Measurements from ENCODE around the gene ZNRF1. TPM values are rescaled to one million over a fixed set of nuclear protein-coding genes. Genes with fewer than 3 reads are reported as not detected.

ZNRF1 gene
- total RNA-seq (1 to 10 TPM; 5.5 to 7.8 (median 7.5) TPM), total RNA-seq (4.3 to 21.4 (median 9.6) reads per million in 29 experiments)
- total RNA-seq (2013) = 3.2 TPM

DNA sequence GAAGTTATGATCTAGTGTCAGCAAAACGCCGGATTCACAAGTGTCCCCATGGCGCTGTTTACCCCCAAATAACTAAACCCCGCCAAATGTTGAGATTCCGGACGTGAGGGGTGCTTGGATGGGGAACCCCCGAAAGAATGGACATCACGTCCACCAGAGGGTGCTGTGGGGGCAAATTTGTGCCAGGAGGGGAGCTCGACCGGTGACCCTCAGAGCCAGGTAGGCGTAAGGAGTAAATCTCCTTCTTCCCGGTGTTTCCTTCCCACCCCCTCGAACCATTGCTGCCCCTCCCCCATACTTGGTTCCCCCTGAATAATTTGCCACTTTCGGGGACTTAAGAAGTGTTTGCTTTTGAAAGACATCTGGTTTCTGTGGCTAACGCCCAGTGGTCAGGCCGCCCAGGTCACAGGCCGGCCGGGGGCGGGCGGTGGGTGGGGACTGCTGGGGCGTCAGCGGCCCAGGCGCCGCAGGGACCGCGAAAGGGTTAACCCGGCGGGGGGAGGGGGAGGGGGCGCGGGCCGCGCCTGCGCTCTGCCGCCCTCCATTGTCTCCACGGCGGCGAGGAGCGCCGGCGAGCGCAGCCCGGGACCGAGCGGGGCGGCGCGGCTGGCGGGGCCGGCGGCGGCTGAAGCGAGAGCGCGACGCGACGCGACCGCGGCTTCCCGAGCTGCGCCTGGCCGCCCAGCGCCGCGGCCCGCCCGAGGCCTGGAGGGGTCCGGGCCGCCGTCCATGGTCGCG lies at the start of gene ZNRF1:
Gene ZNRF1, plus strand, starts transcription at position 544 of the 738 bp plus-strand sequence. CDS start 648 bp downstream, outside the sequence.
- Histone ChIP-seq H3K4me1 (ENCODE audit: control insufficient read depth in 1 of 2, extremely low read depth in 1 of 2, insufficient read depth in 2 of 2, low read length in 2 of 2) (peaks cover 6 to 23% of the 10 kb centered on the region in 2 experiments), H3K27ac (ENCODE audit: low read length) (peak within 1 kb of the TSS; percentile 47), H3K27me3 (replicated peaks in 1 of 2; ENCODE audit: control insufficient read depth in 2 of 2, extremely low read depth in 1 of 2, insufficient read depth in 2 of 2, low read length in 1 of 2) (peaks cover 0 to 10% of the 10 kb centered on the region in 2 experiments), H3K36me3 (ENCODE audit: control insufficient read depth in 2 of 2, extremely low read depth in 1 of 2, insufficient read depth in 1 of 2, low read length in 1 of 2) (no peaks in the 10 kb centered on the region), H3K4me3 (ENCODE audit: control insufficient read depth in 1 of 2, extremely low read depth in 1 of 2, low read length in 1 of 2) (peak within 1 kb of the TSS; percentile 60 to 62), H3K9me3 (no peaks in the 10 kb centered on the region)
- DNase-seq (peak; percentile 48 to 87 (median 70)), ATAC-seq (replicated peaks in 1 of 4) (peak; percentile 83 to 92 (median 86))
- H3K4me3 Mint-ChIP-seq = peak within 1 kb of the TSS; percentile 80 to 86 (median 81)
- H3K27ac Mint-ChIP-seq = peak within 1 kb of the TSS; percentile 45 to 71
- ChIA-PET POLR2A (interaction anchor here (0.5 to 0.6 kb wide), 3 partner anchors 10 to 765 kb away, joined by 3 read pairs; no protein-coding TSS in a partner anchor), CTCF (interaction anchor here (0.6 to 2.2 kb wide), 12 partner anchors 11 to 574 kb away, joined by 3 to 35 read pairs (median 7); partner anchors contain the start of gene WDR59 (in 2 of the 2))
- WGBS (ENCODE audit: insufficient coverage) = under 1% methylated on average over 59 of the region's 73 CpGs
- no peaks in the 10 kb centered on the region for H3K9me3 Mint-ChIP-seq
- H3K4me1 Mint-ChIP-seq = peaks cover 12 to 20% (median 17%) of the 10 kb centered on the region in 3 donors
- H3K27me3 Mint-ChIP-seq = peaks cover 3 to 5% of the 10 kb centered on the region in 2 donors
- H3K36me3 Mint-ChIP-seq = peaks cover 6% of the 10 kb centered on the region

DNA sequence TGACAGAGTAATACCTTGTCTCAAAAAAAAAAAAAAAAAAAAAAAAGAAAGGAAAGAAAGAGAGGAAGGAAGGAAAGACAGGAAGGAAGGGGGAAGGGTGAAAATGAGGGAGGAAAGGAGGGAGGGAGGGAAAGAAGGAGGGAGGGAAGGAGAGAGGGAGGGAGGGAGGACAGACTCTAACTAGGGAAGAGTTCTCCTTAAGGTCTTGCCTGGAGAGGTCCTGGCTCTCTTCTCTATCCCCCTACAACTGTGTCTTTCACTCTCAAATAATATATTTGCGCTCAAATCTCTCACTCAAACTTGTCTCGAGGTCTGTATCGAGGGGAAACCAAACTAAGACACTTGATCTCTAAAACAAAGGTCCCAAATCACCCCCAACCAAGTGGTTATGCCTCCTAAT lies 49.5 kb upstream of the ZNRF1 start:
- no peaks in the 10 kb centered on the region for H3K9me3 Mint-ChIP-seq
- peaks cover 54% of the 10 kb centered on the region for H3K36me3 Mint-ChIP-seq
- CTCF ChIA-PET = no interaction called here
- WGBS (ENCODE audit: insufficient coverage) = no CpG with 5 or more reads among the region's 3 CpGs
- Histone ChIP-seq H3K27ac (ENCODE audit: low read length) (no peak overlapping the region), H3K4me3 (ENCODE audit: control insufficient read depth in 1 of 2, extremely low read depth in 1 of 2, low read length in 1 of 2) (no peak overlapping the region), H3K9me3 (no peaks in the 10 kb centered on the region), H3K27me3 (replicated peaks in 1 of 2; ENCODE audit: control insufficient read depth in 2 of 2, extremely low read depth in 1 of 2, insufficient read depth in 2 of 2, low read length in 1 of 2) (no peaks in the 10 kb centered on the region), H3K4me1 (ENCODE audit: control insufficient read depth in 1 of 2, extremely low read depth in 1 of 2, insufficient read depth in 2 of 2, low read length in 2 of 2) (no peaks in the 10 kb centered on the region), H3K36me3 (ENCODE audit: control insufficient read depth in 2 of 2, extremely low read depth in 1 of 2, insufficient read depth in 1 of 2, low read length in 1 of 2) (peaks cover 8 to 56% of the 10 kb centered on the region in 2 donors)
- no peak overlapping the region for H3K4me3 Mint-ChIP-seq
- H3K27me3 Mint-ChIP-seq = no peaks in the 10 kb centered on the region
- DNase-seq (no peak), ATAC-seq (replicated peaks in 1 of 4) (no peak)
- H3K4me1 Mint-ChIP-seq = peaks cover 0 to 2% (median 0%) of the 10 kb centered on the region in 3 donors
- POLR2A ChIA-PET = no interaction called here
- H3K27ac Mint-ChIP-seq = no peak overlapping the region

DNA sequence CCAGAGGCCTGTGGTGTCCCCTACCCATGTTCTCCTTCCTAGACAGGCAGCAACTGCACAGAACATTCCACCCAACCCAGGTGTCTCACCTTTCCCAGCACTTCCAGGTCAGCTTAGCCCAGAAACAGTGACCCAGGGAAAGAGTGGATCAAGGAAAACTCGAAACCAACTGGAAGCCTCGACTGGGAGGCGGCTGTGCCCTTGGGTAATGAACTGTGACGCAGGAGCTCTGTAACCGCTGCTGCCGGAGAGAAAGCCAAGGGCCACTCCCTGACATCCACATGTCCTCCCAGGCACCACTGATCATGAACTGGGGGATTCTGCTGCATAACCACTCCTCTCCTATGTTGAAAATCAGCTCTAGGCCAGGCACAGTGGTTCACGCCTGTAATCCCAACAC lies 48.3 kb upstream of the ZNRF1 start:
- no peak overlapping the region for H3K4me3 Mint-ChIP-seq
- H3K4me1 Mint-ChIP-seq = peaks cover 0 to 2% (median 0%) of the 10 kb centered on the region in 3 donors
- Histone ChIP-seq H3K4me1 (ENCODE audit: control insufficient read depth in 1 of 2, extremely low read depth in 1 of 2, insufficient read depth in 2 of 2, low read length in 2 of 2) (no peaks in the 10 kb centered on the region), H3K27me3 (replicated peaks in 1 of 2; ENCODE audit: control insufficient read depth in 2 of 2, extremely low read depth in 1 of 2, insufficient read depth in 2 of 2, low read length in 1 of 2) (no peaks in the 10 kb centered on the region), H3K9me3 (no peaks in the 10 kb centered on the region), H3K36me3 (ENCODE audit: control insufficient read depth in 2 of 2, extremely low read depth in 1 of 2, insufficient read depth in 1 of 2, low read length in 1 of 2) (peaks cover 8 to 58% of the 10 kb centered on the region in 2 donors), H3K4me3 (ENCODE audit: control insufficient read depth in 1 of 2, extremely low read depth in 1 of 2, low read length in 1 of 2) (no peak overlapping the region), H3K27ac (ENCODE audit: low read length) (no peak overlapping the region)
- H3K27me3 Mint-ChIP-seq = no peaks in the 10 kb centered on the region
- DNase-seq = no peak
- no peaks in the 10 kb centered on the region for H3K9me3 Mint-ChIP-seq
- ChIA-PET CTCF (interaction anchor here in 1 of 2 donors (0.7 kb wide), 1 partner anchor 91 kb away, joined by 7 read pairs; no protein-coding TSS in a partner anchor), POLR2A (no interaction called here)
- ATAC-seq (replicated peaks in 1 of 4) = no peak
- 94% methylated on average over 7 of the region's 7 CpGs for WGBS (ENCODE audit: insufficient coverage)
- H3K27ac Mint-ChIP-seq = no peak overlapping the region
- H3K36me3 Mint-ChIP-seq = peaks cover 61% of the 10 kb centered on the region

DNA sequence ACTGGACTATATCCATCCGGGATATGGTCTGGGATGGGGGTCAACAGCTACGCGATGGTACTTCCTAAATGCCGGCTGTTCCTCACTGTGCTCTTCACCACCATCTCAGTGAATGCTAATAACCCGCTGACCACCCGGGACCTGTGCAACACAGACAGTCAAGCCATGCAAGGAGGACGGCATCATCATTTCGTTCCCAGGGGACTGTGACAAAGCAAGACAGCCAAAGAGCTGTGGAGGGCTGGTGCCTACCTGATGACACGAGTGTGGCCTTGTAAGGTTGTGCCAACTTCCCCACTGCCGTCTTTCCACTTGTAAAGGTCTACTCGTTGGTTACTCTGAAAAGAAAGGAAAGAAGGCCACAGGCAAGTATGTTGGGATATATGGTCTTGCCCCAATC lies 47.6 kb upstream of the ZNRF1 start:
- H3K36me3 Mint-ChIP-seq = peaks cover 67% of the 10 kb centered on the region
- no peak overlapping the region for H3K27ac ChIP-seq (ENCODE audit: low read length)
- ChIA-PET CTCF (interaction anchor here (0.6 to 0.7 kb wide), 3 partner anchors 17 to 149 kb away, joined by 3 to 7 read pairs (median 3); no protein-coding TSS in a partner anchor), POLR2A (no interaction called here)
- no peaks in the 10 kb centered on the region for H3K27me3 Mint-ChIP-seq
- no peak overlapping the region for H3K27ac Mint-ChIP-seq
- no peaks in the 10 kb centered on the region for H3K9me3 Mint-ChIP-seq
- ATAC-seq (replicated peaks in 1 of 4) (no peak), DNase-seq (no peak)
- H3K9me3 ChIP-seq = no peaks in the 10 kb centered on the region
- peaks cover 0 to 2% (median 0%) of the 10 kb centered on the region in 3 donors for H3K4me1 Mint-ChIP-seq
- H3K4me1 ChIP-seq (ENCODE audit: control insufficient read depth in 1 of 2, extremely low read depth in 1 of 2, insufficient read depth in 2 of 2, low read length in 2 of 2) = no peaks in the 10 kb centered on the region
- 95% methylated on average over 5 of the region's 11 CpGs for WGBS (ENCODE audit: insufficient coverage)
- no peaks in the 10 kb centered on the region for H3K27me3 ChIP-seq (replicated peaks in 1 of 2; ENCODE audit: control insufficient read depth in 2 of 2, extremely low read depth in 1 of 2, insufficient read depth in 2 of 2, low read length in 1 of 2)
- H3K36me3 ChIP-seq (ENCODE audit: control insufficient read depth in 2 of 2, extremely low read depth in 1 of 2, insufficient read depth in 1 of 2, low read length in 1 of 2) = peaks cover 8 to 59% of the 10 kb centered on the region in 2 donors
- H3K4me3 ChIP-seq (ENCODE audit: control insufficient read depth in 1 of 2, extremely low read depth in 1 of 2, low read length in 1 of 2) = no peak overlapping the region
- H3K4me3 Mint-ChIP-seq = no peak overlapping the region

DNA sequence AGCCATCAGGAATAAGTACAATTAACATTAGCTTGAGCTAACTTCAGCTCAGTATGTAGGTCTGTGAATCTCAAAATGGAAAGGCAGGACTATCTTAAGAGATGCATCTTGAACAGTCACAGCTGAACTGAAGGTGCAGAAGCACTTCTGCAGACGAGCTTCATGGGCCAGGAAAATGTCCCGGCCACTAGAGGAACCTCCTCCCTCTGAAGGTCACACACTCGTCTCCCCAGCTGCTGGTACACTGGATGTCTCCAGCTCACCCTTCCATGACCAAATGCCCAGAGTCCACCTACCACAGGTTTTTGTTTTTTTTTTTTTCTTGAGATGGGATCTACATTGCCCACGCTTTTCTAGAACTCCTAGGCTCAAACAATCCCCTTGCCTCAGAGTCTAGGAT lies 47.1 kb upstream of the ZNRF1 start:
- no peak overlapping the region for H3K4me3 ChIP-seq (ENCODE audit: control insufficient read depth in 1 of 2, extremely low read depth in 1 of 2, low read length in 1 of 2)
- H3K4me1 ChIP-seq (ENCODE audit: control insufficient read depth in 1 of 2, extremely low read depth in 1 of 2, insufficient read depth in 2 of 2, low read length in 2 of 2) = no peaks in the 10 kb centered on the region
- H3K27me3 ChIP-seq (replicated peaks in 1 of 2; ENCODE audit: control insufficient read depth in 2 of 2, extremely low read depth in 1 of 2, insufficient read depth in 2 of 2, low read length in 1 of 2) = no peaks in the 10 kb centered on the region
- ChIA-PET CTCF (interaction anchor here (0.6 kb wide), 2 partner anchors 17 to 149 kb away, joined by 3 read pairs; no protein-coding TSS in a partner anchor), POLR2A (no interaction called here)
- H3K9me3 ChIP-seq = no peaks in the 10 kb centered on the region
- H3K36me3 ChIP-seq (ENCODE audit: control insufficient read depth in 2 of 2, extremely low read depth in 1 of 2, insufficient read depth in 1 of 2, low read length in 1 of 2) = peaks cover 8 to 57% of the 10 kb centered on the region in 2 donors
- Mint-ChIP-seq H3K27ac (no peak overlapping the region), H3K4me3 (no peak overlapping the region), H3K36me3 (peaks cover 70% of the 10 kb centered on the region), H3K27me3 (no peaks in the 10 kb centered on the region), H3K9me3 (no peaks in the 10 kb centered on the region), H3K4me1 (peaks cover 0 to 2% (median 0%) of the 10 kb centered on the region in 3 donors)
- DNase-seq = no peak
- no peak overlapping the region for H3K27ac ChIP-seq (ENCODE audit: low read length)
- ATAC-seq (replicated peaks in 1 of 4) = no peak
- WGBS (ENCODE audit: insufficient coverage) = 93% methylated on average over 2 of the region's 4 CpGs

DNA sequence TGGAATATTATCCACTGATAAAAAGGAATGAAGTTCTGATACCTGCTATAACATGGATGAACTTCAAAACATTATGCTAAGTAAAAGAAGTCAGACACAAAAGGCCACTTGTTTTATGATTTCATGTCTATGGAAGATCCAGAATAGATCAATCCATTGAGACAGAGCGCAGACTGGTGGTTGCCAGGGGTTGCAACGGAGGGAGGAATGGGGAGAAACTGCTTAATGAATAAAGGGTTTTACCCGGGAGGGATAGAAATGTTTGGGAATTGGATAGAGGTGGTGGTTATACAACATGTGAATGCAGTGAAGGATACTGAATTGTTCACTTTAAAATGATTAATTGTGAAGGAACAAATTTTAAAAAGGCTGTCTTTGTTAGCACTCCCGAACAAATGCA lies 44.1 kb upstream of the ZNRF1 start:
- Histone ChIP-seq H3K4me3 (ENCODE audit: control insufficient read depth in 1 of 2, extremely low read depth in 1 of 2, low read length in 1 of 2) (no peak overlapping the region), H3K27me3 (replicated peaks in 1 of 2; ENCODE audit: control insufficient read depth in 2 of 2, extremely low read depth in 1 of 2, insufficient read depth in 2 of 2, low read length in 1 of 2) (no peaks in the 10 kb centered on the region), H3K4me1 (ENCODE audit: control insufficient read depth in 1 of 2, extremely low read depth in 1 of 2, insufficient read depth in 2 of 2, low read length in 2 of 2) (no peaks in the 10 kb centered on the region), H3K27ac (ENCODE audit: low read length) (no peak overlapping the region), H3K36me3 (ENCODE audit: control insufficient read depth in 2 of 2, extremely low read depth in 1 of 2, insufficient read depth in 1 of 2, low read length in 1 of 2) (peaks cover 4 to 55% of the 10 kb centered on the region in 2 donors), H3K9me3 (no peaks in the 10 kb centered on the region)
- no peak for ATAC-seq (replicated peaks in 1 of 4)
- H3K27ac Mint-ChIP-seq = no peak overlapping the region
- no peak overlapping the region for H3K4me3 Mint-ChIP-seq
- H3K27me3 Mint-ChIP-seq = no peaks in the 10 kb centered on the region
- DNase-seq = no peak
- H3K4me1 Mint-ChIP-seq = peaks cover 0 to 2% (median 0%) of the 10 kb centered on the region in 3 donors
- 100% methylated on average over 3 of the region's 4 CpGs for WGBS (ENCODE audit: insufficient coverage)
- peaks cover 60% of the 10 kb centered on the region for H3K36me3 Mint-ChIP-seq
- POLR2A ChIA-PET = no interaction called here
- H3K9me3 Mint-ChIP-seq = no peaks in the 10 kb centered on the region
- CTCF ChIA-PET = no interaction called here

Measured in T-cell (primary cell).